Smooth muscle cell (in vitro differentiated cells): ENCODE measurements around the gene USP6. TPM values are rescaled to one million over a fixed set of nuclear protein-coding genes. Genes with fewer than 3 reads are reported as not detected.
"Not testable (repeated sequence)": the region's sequence is repeated elsewhere in the genome, so short reads cannot be mapped to it uniquely, and the experiment has no call there.

ENCODE experiments used
- DNase-seq: peaks from one replicate; lab custom pipeline; 2025; ENCODE audit not compliant: unreplicated experiment; lab: John Stamatoyannopoulos, UW
- H2AFZ ChIP-seq: fragments of 200-600 bp; sonication (generic); 2 replicates; pipeline ENCODE4 v1.6.0; 2016; ENCODE audit warnings: antibody characterized with exemption, low read depth, mild to moderate bottlenecking
- H3F3A ChIP-seq: fragments of 200-600 bp; sonication (generic); 2 replicates; pipeline ENCODE4 v1.6.0; 2017; ENCODE audit warnings: antibody characterized with exemption, low read depth
- H3K27ac ChIP-seq: fragments of 200-600 bp; sonication (generic); 2 replicates; pipeline ENCODE4 v1.5.1; 2016; ENCODE audit warnings: low read depth, mild to moderate bottlenecking
- H3K27me3 ChIP-seq: fragments of 200-600 bp; sonication (generic); 2 replicates; pipeline ENCODE4 v1.6.1; 2016; ENCODE audit warnings: low read depth, mild to moderate bottlenecking
- H3K36me3 ChIP-seq: fragments of 200-600 bp; sonication (generic); 2 replicates; pipeline ENCODE4 v1.5.1; 2016; ENCODE audit warnings: low read depth
- H3K4me1 ChIP-seq: fragments of 200-600 bp; sonication (generic); 2 replicates; pipeline ENCODE4 v1.5.1; 2016; ENCODE audit warnings: low read depth
- H3K4me2 ChIP-seq: fragments of 200-600 bp; sonication (generic); 2 replicates; pipeline ENCODE4 v1.6.0; 2016; ENCODE audit warnings: mild to moderate bottlenecking
- H3K4me3 ChIP-seq: fragments of 200-600 bp; sonication (generic); 2 replicates; pipeline ENCODE4 v1.5.1; 2016; ENCODE audit warnings: mild to moderate bottlenecking
- H3K79me2 ChIP-seq: fragments of 200-600 bp; sonication (generic); 2 replicates; pipeline ENCODE4 v1.6.0; 2016; ENCODE audit warnings: low read depth, mild to moderate bottlenecking
- H3K9ac ChIP-seq: fragments of 200-600 bp; sonication (generic); 2 replicates; pipeline ENCODE4 v1.6.0; 2016; ENCODE audit warnings: low read depth
- H3K9me3 ChIP-seq: fragments of 200-600 bp; sonication (generic); replicated peaks from 2 replicates; pipeline ENCODE4 v1.5.1; 2016; ENCODE audit warnings: low read depth
- H4K20me1 ChIP-seq: fragments of 200-600 bp; sonication (generic); 2 replicates; pipeline ENCODE4 v1.6.0; 2016; ENCODE audit warnings: low read depth
- CTCF ChIP-seq: fragments of 200-600 bp; sonication (generic); IDR thresholded peaks from 2 replicates; pipeline ENCODE4 v1.5.1; 2017; ENCODE audit warnings: borderline replicate concordance, mild to moderate bottlenecking, antibody characterized with exemption; ENCODE audit not compliant: insufficient read depth, poor library complexity, severe bottlenecking
- WGBS: methylation state at CpG from one replicate; pipeline ENCODE4 v1.1.7; 2016; ENCODE audit warnings: low lambda C conversion rate; 5-methylcytosine and 5-hydroxymethylcytosine counted together
- polyA plus RNA-seq: library from polyadenylated mRNA; unstranded; fragments of >200 nt; fragmentation: Nextera tagmentation; extraction: Ambion mirVana; gene quantifications from 2 replicates; pipeline ENCODE4 v1.2.1, GENCODE V29; 2016
- total RNA-seq: library from RNA; depleted of rRNA; stranded (reverse); fragments of >200 nt; gene quantifications from 2 replicates; pipeline ENCODE4 v1.2.3, GENCODE V29; 2014

The USP6 gene
- total and polyA plus RNA-seq, 2 experiments from 2014 or later, result 0.09 TPM; not detected in 1

- not testable (repeated sequence) for DNase-seq, H3F3A ChIP-seq, H3K4me1 ChIP-seq, H3K27me3 ChIP-seq, H3K4me2 ChIP-seq, H3K36me3 ChIP-seq, H3K79me2 ChIP-seq, H2AFZ ChIP-seq, H3K27ac ChIP-seq, H3K9me3 ChIP-seq, H3K9ac ChIP-seq, H4K20me1 ChIP-seq, H3K4me3 ChIP-seq
- 65% methylated on average over 8 of the region's 8 CpGs for WGBS
Observed at GRCh38 chr17:5135131-5135712, 19.4 kb downstream of the USP6 start.

GRCh38 chr17:5135726-5136579, 20.1 kb downstream of the USP6 start:
- no peaks in the 10 kb centered on the region for H3F3A ChIP-seq
- no peak for DNase-seq
- no peaks in the 10 kb centered on the region for H3K9me3 ChIP-seq
- H3K9ac ChIP-seq, result no peak overlapping the region
- no peaks in the 10 kb centered on the region for H4K20me1 ChIP-seq
- no peaks in the 10 kb centered on the region for H3K36me3 ChIP-seq
- no peak overlapping the region for H3K27ac ChIP-seq
- H3K4me2 ChIP-seq, result no peak overlapping the region
- no peak overlapping the region for H2AFZ ChIP-seq
- no peaks in the 10 kb centered on the region for H3K79me2 ChIP-seq
- H3K4me1 ChIP-seq, result no peaks in the 10 kb centered on the region
- WGBS, result 94% methylated on average over 14 of the region's 14 CpGs
- no peak overlapping the region for H3K4me3 ChIP-seq
- no peaks in the 10 kb centered on the region for H3K27me3 ChIP-seq
- no peak for TF ChIP-seq CTCF

GRCh38 chr17:5136580-5137412, 21.0 kb downstream of the USP6 start:
- H3K27me3 ChIP-seq, H3K27ac ChIP-seq, H3K9me3 ChIP-seq, H3K4me2 ChIP-seq, H4K20me1 ChIP-seq, DNase-seq, H2AFZ ChIP-seq, H3K79me2 ChIP-seq, H3F3A ChIP-seq, H3K4me1 ChIP-seq, H3K9ac ChIP-seq, H3K4me3 ChIP-seq, H3K36me3 ChIP-seq: not testable (repeated sequence)
- 95% methylated on average over 14 of the region's 14 CpGs for WGBS

GRCh38 chr17:5137511-5138197, 21.8 kb downstream of the USP6 start:
- H4K20me1 ChIP-seq, H3K79me2 ChIP-seq, H3K36me3 ChIP-seq, H3K9me3 ChIP-seq, H3K9ac ChIP-seq, H3F3A ChIP-seq, DNase-seq, H3K4me3 ChIP-seq, H2AFZ ChIP-seq, H3K27ac ChIP-seq, H3K27me3 ChIP-seq, H3K4me1 ChIP-seq, H3K4me2 ChIP-seq: not testable (repeated sequence)
- 96% methylated on average over 15 of the region's 15 CpGs for WGBS

DNA sequence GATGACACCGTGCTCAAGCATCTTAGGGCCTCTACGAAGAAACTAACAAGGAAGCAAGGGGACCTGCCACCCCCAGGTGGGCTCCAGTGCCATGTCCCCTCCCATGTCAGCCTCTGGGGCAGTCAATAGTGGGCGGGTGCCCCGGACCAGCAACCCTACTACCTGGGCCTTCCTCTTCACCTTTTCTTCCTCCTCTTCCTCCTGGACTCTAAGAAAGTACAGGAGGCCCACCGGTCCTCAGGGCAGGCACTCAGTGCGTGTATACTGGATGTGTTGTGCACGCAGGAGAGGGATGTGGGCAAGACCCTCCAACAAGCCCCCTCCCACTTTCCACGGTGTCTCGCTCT, 22.3 kb downstream of the USP6 start:
- 98% methylated on average over 9 of the region's 9 CpGs for WGBS
- not testable (repeated sequence) for DNase-seq, H3K4me3 ChIP-seq, H3K27me3 ChIP-seq, H3F3A ChIP-seq, H3K9me3 ChIP-seq, H3K27ac ChIP-seq, H3K79me2 ChIP-seq, H3K4me2 ChIP-seq, H3K36me3 ChIP-seq, H3K9ac ChIP-seq, H4K20me1 ChIP-seq, H2AFZ ChIP-seq, H3K4me1 ChIP-seq
